Hepatic stellate cell (primary cell): ENCODE data around the gene DAAM1.
A peak's percentile ranks its signal among the peaks of the same experiment; 100 is the strongest.

Source experiments
- DNase-seq: peaks from one replicate; pipeline ENCODE4 v3.0.0; 2011; ENCODE audit warnings: low spot score

DAAM1 gene

DNA sequence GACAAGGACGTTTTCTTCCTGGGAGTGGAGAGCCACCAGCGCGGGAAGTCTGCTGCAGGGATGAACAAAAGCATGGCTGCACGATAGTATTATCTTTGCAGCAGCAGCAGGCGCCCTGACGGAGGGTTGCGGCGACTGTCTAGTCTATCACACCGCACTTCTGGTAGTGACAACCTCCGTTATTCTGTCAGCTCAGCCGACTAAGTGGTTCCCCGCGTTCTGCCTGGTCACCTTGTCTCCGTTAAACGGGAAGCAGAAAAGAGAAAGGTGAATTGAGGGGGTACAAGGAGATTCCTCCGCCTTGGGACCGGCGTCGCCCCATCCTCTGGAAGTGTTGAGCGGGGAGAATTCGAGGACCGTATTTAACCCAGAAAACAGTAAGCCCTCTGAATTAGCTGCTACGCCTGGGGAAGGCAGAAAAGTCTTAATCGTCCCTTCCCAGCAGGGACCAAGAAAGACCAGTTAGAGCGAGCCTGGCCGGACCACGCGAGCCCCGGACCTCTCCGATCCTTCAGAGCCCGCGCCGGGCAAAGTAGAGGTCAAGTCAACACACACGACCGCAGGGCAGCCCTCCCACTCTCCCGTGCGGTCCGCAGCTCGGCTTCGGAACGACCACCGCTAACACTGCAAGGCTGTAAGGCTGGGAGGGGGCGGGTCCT lies 536 bp upstream of the DAAM1 start:
- DNase-seq: peak; percentile 11

DNA sequence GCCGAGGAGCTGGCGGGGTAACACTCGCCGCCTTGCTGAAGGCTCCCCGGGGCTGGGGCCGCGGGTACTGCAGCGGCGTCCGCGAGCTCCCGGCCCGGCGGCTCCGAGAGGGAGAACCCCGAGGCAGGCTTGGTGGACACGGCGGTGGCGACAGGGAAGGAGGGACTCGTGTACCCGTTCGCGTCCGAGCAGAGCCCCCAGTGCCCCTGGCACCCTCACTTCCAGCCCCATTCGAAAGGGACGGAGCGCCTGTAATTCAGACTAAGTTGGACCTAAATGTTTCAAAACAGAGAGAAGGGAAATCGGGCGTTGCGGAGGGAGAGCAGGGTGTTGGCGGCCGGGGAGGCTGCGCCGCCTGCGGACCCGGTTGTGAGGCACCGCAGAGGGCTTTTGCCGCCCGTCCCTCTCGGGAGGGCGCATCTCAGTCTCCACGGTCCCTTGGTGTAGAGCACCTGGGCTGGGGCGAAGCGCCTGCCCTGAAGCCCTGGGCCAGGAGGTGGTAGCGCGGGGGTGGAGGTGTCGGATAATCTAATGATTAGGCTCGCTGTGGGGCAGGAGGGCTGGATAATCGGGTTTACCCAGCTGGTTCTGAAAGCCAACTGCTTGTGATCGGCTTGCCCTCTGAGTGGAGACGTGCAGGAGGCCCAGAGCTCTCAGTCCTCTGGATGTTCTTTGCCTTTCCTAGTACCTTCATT lies 771 bp downstream of the DAAM1 start:
- peak; percentile 22 for DNase-seq

GRCh38 chr14:59189786-59190368 lies 1.4 kb downstream of the DAAM1 start:
- DNase-seq: peak; percentile 94

DNA sequence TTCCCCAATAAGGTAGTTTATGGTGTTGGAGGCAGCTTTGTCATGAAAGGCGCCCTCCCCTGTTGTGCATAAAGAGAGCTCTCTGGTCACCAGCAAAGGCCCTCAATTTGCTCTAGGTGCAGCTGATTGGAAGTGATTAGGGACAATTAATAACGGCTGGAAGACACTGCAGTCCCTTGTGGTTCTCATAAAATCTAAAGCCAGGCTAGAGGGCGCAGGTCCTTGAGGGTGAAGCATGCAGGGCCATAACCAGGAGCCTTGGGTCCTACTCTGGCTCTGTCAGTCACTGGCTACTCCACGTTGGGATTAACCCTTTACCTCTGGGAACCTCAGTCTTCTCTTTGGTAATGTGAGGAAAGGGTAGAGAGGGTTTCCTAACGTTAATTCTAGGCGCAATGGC lies 1.9 kb downstream of the DAAM1 start:
- peak; percentile 20 for DNase-seq

GRCh38 chr14:59195912-59196311 lies 7.4 kb downstream of the DAAM1 start:
- DNase-seq: no peak

GRCh38 chr14:59197695-59198262 lies 9.3 kb downstream of the DAAM1 start:
- no peak for DNase-seq

GRCh38 chr14:59199205-59199604 lies 10.7 kb downstream of the DAAM1 start:
- no peak for DNase-seq

DNA sequence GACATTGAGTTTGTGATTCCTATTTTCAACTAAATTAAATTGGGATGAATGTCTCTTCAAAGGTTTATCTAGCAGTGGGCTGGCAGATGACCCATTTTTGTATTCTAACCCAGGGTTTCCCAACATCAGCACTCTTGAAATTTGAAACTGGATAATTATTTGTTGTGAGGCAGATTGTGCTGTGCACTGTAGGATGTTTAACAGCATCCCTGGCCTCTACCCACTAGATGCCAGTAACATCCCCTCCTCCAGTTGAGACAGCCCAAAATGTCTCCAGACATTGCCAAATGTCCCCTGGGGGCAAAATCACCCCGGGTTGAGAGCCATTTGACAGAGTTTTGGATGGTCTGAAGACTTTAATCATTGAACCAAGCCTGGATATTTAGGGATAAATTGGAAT lies 11.1 kb downstream of the DAAM1 start:
- no peak for DNase-seq

DNA sequence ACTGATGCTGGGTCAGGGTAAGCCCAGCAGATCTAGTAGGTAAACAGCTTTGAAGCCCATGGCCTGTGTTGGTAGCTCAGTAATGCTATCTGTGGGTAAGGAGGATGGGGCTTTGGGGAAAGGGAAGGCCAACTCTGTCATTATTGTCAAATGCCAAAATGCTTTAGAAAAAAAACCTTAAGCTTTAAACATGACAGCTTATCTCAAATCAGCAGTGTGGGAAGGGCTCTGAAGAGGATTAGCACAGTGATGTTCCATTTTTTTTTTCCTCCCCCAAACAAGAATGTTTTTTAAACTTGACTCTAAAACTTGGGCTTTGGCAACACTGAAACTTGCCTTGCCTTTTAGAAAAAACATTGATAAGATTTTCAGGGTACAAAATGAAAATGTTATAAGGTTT lies 11.7 kb downstream of the DAAM1 start:
- no peak for DNase-seq

DNA sequence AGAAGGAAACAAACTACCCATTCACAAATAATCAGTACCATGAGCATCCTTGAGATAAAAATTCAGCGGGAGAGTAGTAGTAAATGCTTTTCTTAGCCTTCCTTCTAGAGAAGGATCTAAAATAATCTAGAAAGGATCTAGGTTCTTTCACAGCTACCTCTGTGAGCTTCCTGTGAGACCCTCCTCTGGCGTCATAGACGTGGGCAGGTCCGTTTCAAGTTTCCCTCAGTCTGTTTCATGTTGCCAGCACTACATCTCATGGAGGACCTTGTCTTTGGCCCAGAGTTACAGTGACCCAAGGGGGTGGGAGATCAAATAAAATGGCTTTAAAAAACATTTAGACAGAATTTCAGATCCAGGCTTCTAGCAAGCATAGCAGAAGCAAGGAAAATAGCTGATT lies 13.6 kb downstream of the DAAM1 start:
- DNase-seq: no peak

DNA sequence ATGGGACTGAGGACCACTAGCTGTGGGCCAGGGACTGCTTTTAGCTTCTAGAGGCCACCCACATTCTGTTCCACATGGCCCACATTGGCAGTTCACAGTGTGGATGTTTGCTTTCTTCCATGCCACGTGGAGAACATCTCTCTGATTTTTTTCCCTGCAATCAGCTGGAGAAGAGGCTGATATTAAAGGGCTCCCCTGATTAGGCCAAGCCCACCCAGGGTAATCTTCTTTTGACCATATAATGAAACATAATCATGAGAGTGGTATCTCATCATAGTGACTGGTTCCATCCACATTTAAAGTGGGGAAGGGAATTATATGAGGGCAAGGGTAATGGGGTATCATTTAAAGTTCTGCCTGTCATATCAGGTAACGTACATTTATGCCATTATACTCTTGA lies 15.8 kb downstream of the DAAM1 start:
- DNase-seq: no peak

DNA sequence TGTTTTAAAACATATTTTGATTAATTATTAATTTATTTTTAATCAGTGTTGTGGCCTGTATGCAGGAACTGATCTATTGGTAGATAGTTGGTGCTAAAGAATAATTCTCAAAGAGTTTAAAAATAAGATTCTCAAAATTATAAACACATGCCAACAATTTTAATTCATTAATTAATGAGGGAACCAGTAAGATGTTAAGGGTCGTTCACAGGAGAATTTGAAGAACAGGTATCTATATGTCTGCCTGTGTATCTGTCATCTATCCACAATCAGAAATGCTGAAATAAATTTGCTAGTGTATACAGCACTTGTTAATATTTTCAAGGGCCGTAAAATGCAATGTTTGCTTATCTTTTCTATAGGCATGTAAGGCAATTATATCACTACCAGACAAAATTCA lies 18.4 kb downstream of the DAAM1 start:
- DNase-seq: no peak

GRCh38 chr14:59207506-59207933 lies 19.1 kb downstream of the DAAM1 start:
- DNase-seq: no peak

GRCh38 chr14:59208224-59208814 lies 19.9 kb downstream of the DAAM1 start:
- peak; percentile 34 for DNase-seq

GRCh38 chr14:59208954-59209353 lies 20.5 kb downstream of the DAAM1 start:
- DNase-seq: no peak

DNA sequence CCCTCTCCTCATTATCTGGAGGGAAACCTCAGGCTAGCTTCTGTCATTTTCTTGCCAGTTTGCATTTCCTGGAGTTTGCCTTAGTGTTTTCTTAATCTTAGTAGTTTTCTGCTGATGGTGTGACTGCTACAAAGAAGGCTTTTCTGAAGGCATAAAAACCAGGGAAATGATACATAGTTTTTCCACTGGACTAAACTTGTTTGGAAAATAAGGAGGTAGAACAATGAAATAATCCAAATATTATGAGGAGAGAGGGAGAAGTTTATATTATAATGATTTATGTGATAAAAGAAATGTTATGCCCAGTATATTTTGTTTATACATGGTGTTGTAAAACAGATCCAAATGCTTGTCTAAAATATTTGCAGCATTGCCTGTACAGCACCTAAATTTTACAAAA lies 22.2 kb downstream of the DAAM1 start:
- no peak for DNase-seq

DNA sequence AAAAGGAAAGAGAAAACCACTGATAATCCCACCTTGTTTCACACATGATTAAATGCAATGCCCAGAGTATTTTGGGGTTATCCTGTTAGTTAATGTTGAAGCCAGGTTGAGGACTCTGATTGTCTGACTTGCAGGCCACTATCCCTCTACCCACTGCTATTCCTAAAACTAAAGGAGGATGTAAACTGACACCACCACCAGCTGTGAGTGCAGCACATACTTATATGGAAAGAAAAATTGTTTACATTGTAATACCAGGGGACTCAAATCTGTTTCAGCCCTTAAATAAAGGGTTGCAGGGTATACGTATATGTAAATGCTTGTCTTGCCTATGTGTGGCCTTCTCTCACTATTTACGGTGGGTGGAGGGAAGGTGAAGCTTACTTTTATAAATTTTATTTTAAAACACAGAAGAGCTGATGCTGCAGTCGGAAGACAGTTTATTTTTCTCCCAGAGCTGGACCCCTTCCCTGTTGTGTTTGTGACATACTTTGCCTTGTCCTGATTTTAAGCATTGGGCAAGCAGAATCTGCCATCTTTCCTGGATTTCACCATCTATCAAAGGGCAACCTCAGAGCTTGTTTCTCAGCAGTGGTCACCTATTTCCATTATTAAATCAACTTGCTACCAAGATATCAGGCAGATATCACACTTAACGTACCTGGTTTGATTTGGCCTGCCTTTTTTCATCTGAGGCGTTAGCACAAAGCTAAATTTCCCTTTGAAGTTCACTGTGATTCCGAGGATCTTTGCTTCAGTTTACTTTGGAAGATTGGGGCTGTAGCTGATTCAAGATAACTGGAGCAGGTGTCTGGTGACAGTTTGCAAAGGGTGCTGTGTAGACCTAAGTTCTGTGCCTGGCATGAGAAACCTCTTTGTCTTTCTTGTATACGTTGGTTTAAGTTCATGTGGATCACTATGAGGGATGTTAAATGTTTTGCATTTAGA lies 25.2 kb downstream of the DAAM1 start:
- DNase-seq: no peak

DNA sequence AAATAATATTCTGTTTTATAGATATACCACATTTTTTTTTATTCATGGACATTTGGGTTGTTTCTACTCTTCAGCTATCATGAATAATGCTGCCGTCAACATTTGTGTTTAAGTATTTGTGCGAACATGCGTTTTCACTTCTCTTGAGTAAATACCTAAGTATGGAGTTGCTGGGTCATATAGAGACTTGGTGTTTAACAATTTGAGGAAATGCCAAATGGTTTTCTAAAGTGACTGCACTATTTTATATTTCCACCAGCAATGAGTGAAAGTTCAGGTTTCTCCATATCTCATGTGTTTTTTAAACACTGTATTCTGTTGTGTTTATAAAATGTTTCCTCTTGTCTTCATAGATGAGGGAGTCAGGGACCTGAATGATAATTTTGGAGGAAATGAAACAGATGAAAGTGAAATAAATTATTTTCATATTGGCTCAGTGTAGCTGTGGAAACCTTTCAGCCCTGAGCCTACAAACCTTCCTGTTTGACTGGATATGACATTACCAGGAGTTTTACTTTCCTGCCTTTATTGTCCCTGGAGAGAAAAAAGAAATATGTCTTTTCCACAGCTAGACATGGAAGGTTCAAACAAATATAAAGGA lies 26.3 kb downstream of the DAAM1 start:
- DNase-seq: no peak

GRCh38 chr14:59215322-59215721 lies 26.9 kb downstream of the DAAM1 start:
- DNase-seq: no peak

- DNase-seq: no peak
These were observed 27.3 kb downstream of the DAAM1 start for GRCh38 chr14:59215757-59216156.

- no peak for DNase-seq
These were observed 28.5 kb downstream of the DAAM1 start for GRCh38 chr14:59217011-59217410.
